Stomach (tissue), 9 donors: Measurements from ENCODE around the gene B9D2. TPM values are rescaled to one million over a fixed set of nuclear protein-coding genes. Genes with fewer than 3 reads are reported as not detected.
A peak's percentile ranks its signal among the peaks of the same experiment; 100 is the strongest.

ENCODE experiments used
- DNase-seq, 2 donors: peaks; one replicate each; pipeline versions ENCODE4 v3.0.0 to v3.0.0-alpha.2; 2013 to 2019
- H3K27ac ChIP-seq, 5 donors: fragments of 200-600 bp in 4 of 5; sonication (generic) in 4 of 5; one replicate each; pipeline ENCODE4 v1.5.1; 2013 to 2019; ENCODE audit warnings: mild to moderate bottlenecking in 1 of 5, moderate library complexity in 1 of 5
- H3K27me3 ChIP-seq, 3 donors: fragments of 200-600 bp; sonication (generic); one replicate each; pipeline ENCODE4 v1.5.1; 2017 to 2019; ENCODE audit warnings: mixed run types in 1 of 3
- H3K36me3 ChIP-seq, 4 donors: fragments of 200-600 bp; sonication (generic); 1 replicate in 3 of 4; 2 replicates in 1 of 4; pipeline ENCODE4 v1.5.1; 2016 to 2019
- H3K4me1 ChIP-seq, 4 donors: fragments of 200-600 bp; sonication (generic); one replicate each; pipeline ENCODE4 v1.5.1; 2016 to 2019
- H3K4me3 ChIP-seq, 4 donors: fragments of 200-600 bp; sonication (generic) in 3 of 4; one replicate each; pipeline ENCODE4 v1.5.1; 2016 to 2019; ENCODE audit warnings: mild to moderate bottlenecking in 1 of 4
- H3K9me3 ChIP-seq, 4 donors: fragments of 200-600 bp; sonication (generic); one replicate each; pipeline ENCODE4 v1.5.1; 2016 to 2019
- CTCF ChIP-seq, 7 experiments: fragments of 450-650 bp in 4 of 7; fragments of 200-600 bp in 3 of 7; sonication (generic) in 3 of 7; IDR thresholded peaks; one replicate each; pipeline ENCODE4 v1.5.1; 2016 to 2019; ENCODE audit warnings: antibody characterized with exemption in 7 of 7, control low read depth in 2 of 7, mild to moderate bottlenecking in 1 of 7
- EP300 ChIP-seq: sonication (generic); formaldehyde crosslinking; IDR thresholded peaks from one replicate; pipeline ENCODE4 v1.6.1; 2017; ENCODE audit warnings: antibody characterized with exemption
- POLR2A ChIP-seq, 4 donors: fragments of 450-650 bp; IDR thresholded peaks; one replicate each; pipeline ENCODE4 v1.6.1; 2016; ENCODE audit warnings: antibody characterized with exemption in 4 of 4, control low read depth in 2 of 4, mild to moderate bottlenecking in 1 of 4, moderate library complexity in 1 of 4
- POLR2AphosphoS5 ChIP-seq, 3 donors: sonication (generic); formaldehyde crosslinking; IDR thresholded peaks; one replicate each; pipeline ENCODE4 v1.6.1; 2016; ENCODE audit warnings: antibody characterized with exemption in 3 of 3
- WGBS, 5 donors: extraction: QIAGEN DNeasy Blood & Tissue Kit in 3 of 5; methylation state at CpG; one replicate each; pipeline versions ENCODE4 v1.1.5 to v1.1.7; 2013 to 2018; 5-methylcytosine and 5-hydroxymethylcytosine counted together
- intact Hi-C: fragments of 100-400 bp; cut with DNase I; formaldehyde crosslinking; loops from one replicate; pipeline ENCODE4 v1.15.1; 2023; ENCODE audit warnings: low total_unique reads
- polyA plus RNA-seq, 3 donors: library from polyadenylated mRNA; stranded (reverse); fragments of 200-250 nt; gene quantifications; one replicate each; pipeline ENCODE4 v1.2.3, GENCODE V29; 2013
- total RNA-seq, 5 donors: library from RNA; depleted of rRNA; stranded (reverse); fragments of >200 nt; gene quantifications; one replicate each; pipeline versions ENCODE4 v1.1.0 to v1.2.3, GENCODE V29; 2014 to 2016
- donor health status: healthy with polysubstance abuse.
- donor health status: Bipolar disorder and iron deficiency.
- donor health status: healthy.

Gene B9D2
- total and polyA plus RNA-seq, 8 donors, result 0.58 to 20.3 (median 9.2) TPM; not detected in 1

GRCh38 chr19:41323430-41324125 lies 40.4 kb downstream of the B9D2 start:
- Histone ChIP-seq H3K27ac (peak overlapping the region; percentile 80 to 91 (median 87)), H3K36me3 (peaks cover 19 to 48% (median 41%) of the 10 kb centered on the region in 4 donors), H3K4me3 (peak overlapping the region in 1 of 4 donors; percentile 3), H3K4me1 (peaks cover 70 to 78% (median 76%) of the 10 kb centered on the region in 4 donors), H3K27me3 (no peaks in the 10 kb centered on the region), H3K9me3 (no peaks in the 10 kb centered on the region)
- DNase-seq, result peak; percentile 60 to 76
- WGBS, 5 donors, result 31 to 47% (median 40%) methylated on average over 7 to 16 of the region's 16 CpGs
- TF ChIP-seq CTCF (IDR thresholded peaks at IDR 0.05) (no peak), POLR2AphosphoS5 (IDR thresholded peaks at IDR 0.05) (peak; percentile 37 to 65 (median 45)), EP300 (no peak), POLR2A (IDR thresholded peaks at IDR 0.05) (no peak)
- intact Hi-C loops, result no loop called here

GRCh38 chr19:41323023-41323422 lies 40.9 kb downstream of the B9D2 start:
- Histone ChIP-seq H3K27ac (peak overlapping the region; percentile 80 to 91 (median 87)), H3K27me3 (no peaks in the 10 kb centered on the region), H3K4me1 (peaks cover 64 to 72% (median 70%) of the 10 kb centered on the region in 4 donors), H3K9me3 (no peaks in the 10 kb centered on the region), H3K4me3 (peak overlapping the region in 1 of 4 donors; percentile 3), H3K36me3 (peaks cover 24 to 51% (median 45%) of the 10 kb centered on the region in 4 donors)
- no peak for DNase-seq
- TF ChIP-seq POLR2A (IDR thresholded peaks at IDR 0.05) (no peak), CTCF (IDR thresholded peaks at IDR 0.05) (no peak), EP300 (no peak), POLR2AphosphoS5 (IDR thresholded peaks at IDR 0.05) (no peak)
- intact Hi-C loops, result no loop called here
- WGBS, 5 donors, result 40 to 59% (median 47%) methylated on average over 7 of the region's 7 CpGs

GRCh38 chr19:41322451-41322850 lies 41.5 kb downstream of the B9D2 start:
- H3K4me3 ChIP-seq, result no peak overlapping the region
- H3K36me3 ChIP-seq, result peaks cover 26 to 56% (median 50%) of the 10 kb centered on the region in 4 donors
- intact Hi-C loops, result no loop called here
- no peaks in the 10 kb centered on the region for H3K9me3 ChIP-seq
- H3K4me1 ChIP-seq, result peaks cover 58 to 66% (median 64%) of the 10 kb centered on the region in 4 donors
- no peak for DNase-seq
- peak overlapping the region; percentile 80 to 91 (median 87) for H3K27ac ChIP-seq
- TF ChIP-seq POLR2AphosphoS5 (IDR thresholded peaks at IDR 0.05) (no peak), CTCF (IDR thresholded peaks at IDR 0.05) (no peak), EP300 (no peak), POLR2A (IDR thresholded peaks at IDR 0.05) (no peak)
- 84 to 93% (median 89%) methylated on average over 9 to 11 of the region's 11 CpGs for WGBS, 5 donors
- H3K27me3 ChIP-seq, result no peaks in the 10 kb centered on the region

GRCh38 chr19:41321600-41322270 lies 42.2 kb downstream of the B9D2 start:
- TF ChIP-seq CTCF (IDR thresholded peaks at IDR 0.05), result peak in 4 of 7 experiments; percentile 28 to 57 (median 46)
- no peak for TF ChIP-seq EP300
- TF ChIP-seq POLR2AphosphoS5 (IDR thresholded peaks at IDR 0.05), result peak in 1 of 3 donors; percentile 39
- TF ChIP-seq POLR2A (IDR thresholded peaks at IDR 0.05), result no peak
- intact Hi-C loops, result no loop called here
- no peaks in the 10 kb centered on the region for H3K9me3 ChIP-seq
- no peaks in the 10 kb centered on the region for H3K27me3 ChIP-seq
- DNase-seq, result peak in 1 of 2 donors; percentile 66
- 52 to 67% (median 60%) methylated on average over 9 to 10 of the region's 10 CpGs for WGBS, 5 donors
- peaks cover 51 to 59% (median 57%) of the 10 kb centered on the region in 4 donors for H3K4me1 ChIP-seq
- H3K36me3 ChIP-seq, result peaks cover 32 to 64% (median 57%) of the 10 kb centered on the region in 4 donors
- no peak overlapping the region for H3K4me3 ChIP-seq
- H3K27ac ChIP-seq, result peak overlapping the region in 4 of 5 donors; percentile 80 to 91 (median 88)
